SK-N-SH (cell line): Measurements from ENCODE around the gene COBL. TPM values are rescaled to one million over a fixed set of nuclear protein-coding genes. Genes with fewer than 3 reads are reported as not detected.

Source experiments
- CTCF ChIA-PET: fragments of 300-600, 350-600 bp; formaldehyde crosslinking; extraction: SDS; loops from one replicate; lab custom pipeline; 2021; lab: Yijun Ruan, JAX
- POLR2A ChIA-PET: fragments of 350-600 bp; sonication (Branson Sonifier 250); formaldehyde crosslinking; extraction: SDS; loops from one replicate; lab custom pipeline; 2020; ENCODE audit warnings: antibody characterized with exemption, inconsistent platforms; lab: Yijun Ruan, JAX
- DNase-seq: peaks from one replicate; pipeline ENCODE4 v3.0.0; 2012
- H2AFZ ChIP-seq: fragments of 200-600 bp; sonication (generic); 2 replicates; pipeline ENCODE4 v1.8.1; 2016; ENCODE audit warnings: antibody characterized with exemption, mild to moderate bottlenecking, low read depth
- H3F3A ChIP-seq: fragments of 200-600 bp; sonication (generic); replicated peaks from 2 replicates; pipeline ENCODE3; 2016; ENCODE audit warnings: antibody characterized with exemption, mild to moderate bottlenecking; ENCODE audit not compliant: insufficient read depth
- H3K27ac ChIP-seq, 2 experiments: fragments of 200-500 bp in 1 of 2; fragments of 200-600 bp in 1 of 2; sonication (Bioruptor generic) in 1 of 2; sonication (generic), shearing (Covaris generic) in 1 of 2; 2 replicates each; pipeline versions ENCODE4 v1.5.1 to v1.6.1; 2014 to 2016; ENCODE audit warnings: low read depth in 2 of 2, inconsistent platforms in 1 of 2, low read length in 1 of 2, mild to moderate bottlenecking in 1 of 2, mixed read lengths in 1 of 2
- H3K27me3 ChIP-seq: fragments of 200-600 bp; sonication (generic), shearing (Covaris generic); 2 replicates; pipeline ENCODE4 v1.6.1; 2016; ENCODE audit warnings: mixed run types; ENCODE audit not compliant: insufficient read depth
- H3K36me3 ChIP-seq, 2 experiments: fragments of 200-500 bp in 1 of 2; fragments of 200-600 bp in 1 of 2; sonication (Bioruptor generic) in 1 of 2; sonication (generic) in 1 of 2; replicated peaks in 1 of 2; 2 replicates each; pipeline versions ENCODE3 to v1.5.1; 2014 to 2016; ENCODE audit warnings: low read length in 1 of 2, mild to moderate bottlenecking in 1 of 2; ENCODE audit not compliant: insufficient read depth in 2 of 2, control insufficient read depth in 1 of 2
- H3K4me1 ChIP-seq, 2 experiments: fragments of 200-500 bp in 1 of 2; fragments of 200-600 bp in 1 of 2; sonication (Bioruptor generic) in 1 of 2; sonication (generic), shearing (Covaris generic) in 1 of 2; 2 replicates each; pipeline versions ENCODE4 v1.5.1 to v1.6.1; 2014 to 2016; ENCODE audit warnings: low read depth in 1 of 2, low read length in 1 of 2, mixed run types in 1 of 2; ENCODE audit not compliant: insufficient read depth in 2 of 2, control insufficient read depth in 1 of 2
- H3K4me2 ChIP-seq: fragments of 200-600 bp; sonication (generic), shearing (Covaris generic); 2 replicates; pipeline ENCODE4 v1.6.1; 2017; ENCODE audit warnings: mixed run types
- H3K4me3 ChIP-seq, 2 experiments: fragments of 200-500 bp in 1 of 2; fragments of 200-600 bp in 1 of 2; sonication (Bioruptor generic) in 1 of 2; sonication (generic), shearing (Covaris generic) in 1 of 2; 2 replicates each; pipeline versions ENCODE4 v1.5.1 to v1.8.1; 2014 to 2016; ENCODE audit warnings: low read depth in 2 of 2, inconsistent platforms in 1 of 2, low read length in 1 of 2, mild to moderate bottlenecking in 1 of 2, mixed read lengths in 1 of 2, moderate library complexity in 1 of 2
- H3K79me2 ChIP-seq: fragments of 200-600 bp; sonication (generic); 2 replicates; pipeline ENCODE4 v1.8.1; 2017; ENCODE audit warnings: mild to moderate bottlenecking; ENCODE audit not compliant: insufficient read depth
- H3K9ac ChIP-seq: fragments of 200-600 bp; sonication (generic); 2 replicates; pipeline ENCODE4 v1.6.1; 2017; ENCODE audit warnings: mixed run types
- H3K9me2 ChIP-seq: fragments of 200-600 bp; sonication (generic); 2 replicates; pipeline ENCODE4 v1.6.1; 2017; ENCODE audit warnings: mixed run types
- H3K9me3 ChIP-seq: fragments of 200-600 bp; sonication (generic); 2 replicates; pipeline ENCODE4 v1.6.1; 2017; ENCODE audit warnings: mixed run types, mild to moderate bottlenecking, moderate library complexity
- H4K20me1 ChIP-seq: fragments of 200-600 bp; sonication (generic); 2 replicates; pipeline ENCODE4 v1.6.1; 2017; ENCODE audit warnings: mild to moderate bottlenecking, mixed run types; ENCODE audit not compliant: insufficient read depth
- CHD2 ChIP-seq: fragments of 150-350 bp; IDR thresholded peaks from 2 replicates; pipeline ENCODE4 v1.6.1; 2018; ENCODE audit warnings: low read length; ENCODE audit not compliant: partially characterized antibody
- ELF1 ChIP-seq: IDR thresholded peaks from 2 replicates; pipeline ENCODE4 v1.4.0; 2012
- EZH2phosphoT487 ChIP-seq: fragments of 200-600 bp; sonication (generic); IDR thresholded peaks from 2 replicates; pipeline ENCODE4 v1.6.1; 2017; ENCODE audit warnings: low read depth, mixed run types, mild to moderate bottlenecking, antibody characterized with exemption, moderate library complexity, borderline replicate concordance
- GABPA ChIP-seq: IDR thresholded peaks from 2 replicates; pipeline ENCODE4 v1.4.0; 2012; ENCODE audit warnings: low read depth, mild to moderate bottlenecking
- IRF3 ChIP-seq: fragments of 150-350 bp; IDR thresholded peaks from 2 replicates; pipeline ENCODE4 v1.6.1; 2016; ENCODE audit warnings: mild to moderate bottlenecking, low read depth, low read length
- JUND ChIP-seq: IDR thresholded peaks from 2 replicates; pipeline ENCODE4 v1.4.0; 2012
- NFIC ChIP-seq: IDR thresholded peaks from 2 replicates; pipeline ENCODE4 v1.4.0; 2012; ENCODE audit warnings: borderline replicate concordance
- REST ChIP-seq: IDR thresholded peaks from 2 replicates; pipeline ENCODE4 v1.6.1; 2012; ENCODE audit warnings: mild to moderate bottlenecking, low read depth, low read length, moderate library complexity
- RFX5 ChIP-seq: IDR thresholded peaks from 2 replicates; pipeline ENCODE4 v1.6.1; 2012; ENCODE audit warnings: mild to moderate bottlenecking, improper control_type of control experiment, low read length
- ZBTB33 ChIP-seq: IDR thresholded peaks from 2 replicates; pipeline ENCODE4 v1.4.0; 2012; ENCODE audit warnings: low read depth, borderline replicate concordance
- WGBS: methylation state at CpG from one replicate; pipeline ENCODE4 v1.1.6; 2017; ENCODE audit warnings: low lambda C conversion rate; 5-methylcytosine and 5-hydroxymethylcytosine counted together
- polyA plus RNA-seq, 3 experiments: library from polyadenylated mRNA; depleted of rRNA; stranded (reverse); fragments of >200 nt; gene quantifications; 2 replicates each; pipeline ENCODE4 v1.2.3, GENCODE V29; 2012

Gene COBL
- polyA plus RNA-seq, 1 of the 3 experiments (the other 2 are of a cell fraction), result under 0.01 TPM

- TF ChIP-seq REST (no peak), IRF3 (no peak), ZBTB33 (no peak)
Observed at GRCh38 chr7:51234139-51234538, 82.5 kb downstream of the COBL start (continued).

GRCh38 chr7:51233374-51233773 lies 83.2 kb downstream of the COBL start:
- CTCF ChIA-PET, result no interaction called here
- POLR2A ChIA-PET, result no interaction called here
- Histone ChIP-seq H3K4me1 (no peaks in the 10 kb centered on the region), H2AFZ (no peak overlapping the region), H3K9me3 (no peaks in the 10 kb centered on the region), H3F3A (no peaks in the 10 kb centered on the region), H3K9me2 (no peaks in the 10 kb centered on the region), H4K20me1 (no peaks in the 10 kb centered on the region), H3K36me3 (no peaks in the 10 kb centered on the region), H3K79me2 (no peaks in the 10 kb centered on the region), H3K27ac (no peak overlapping the region), H3K4me3 (no peak overlapping the region), H3K9ac (no peak overlapping the region), H3K4me2 (no peak overlapping the region), H3K27me3 (no peaks in the 10 kb centered on the region)
- 55% methylated on average over 13 of the region's 13 CpGs for WGBS
- DNase-seq, result no peak
- TF ChIP-seq RFX5 (no peak), JUND (no peak), EZH2phosphoT487 (no peak), ELF1 (no peak), GABPA (no peak), CHD2 (no peak), NFIC (no peak)
